Rectal smooth muscle tissue (tissue), 1 donor: ENCODE data around the gene XXYLT1.
"Not testable (repeated sequence)": the region's sequence is repeated elsewhere in the genome, so short reads cannot be mapped to it uniquely, and the experiment has no call there.

Experiments used
- H3K27ac ChIP-seq: one replicate; pipeline ENCODE4 v1.7.0; 2013; ENCODE audit warnings: low read depth, low read length, inconsistent platforms
- H3K27me3 ChIP-seq: one replicate; pipeline ENCODE4 v1.7.0; 2013; ENCODE audit warnings: low read length; ENCODE audit not compliant: control insufficient read depth, insufficient read depth
- H3K36me3 ChIP-seq: one replicate; pipeline ENCODE4 v1.7.0; 2013; ENCODE audit warnings: low read length; ENCODE audit not compliant: control insufficient read depth, insufficient read depth
- H3K4me1 ChIP-seq: one replicate; pipeline ENCODE4 v1.7.0; 2013; ENCODE audit warnings: low read length; ENCODE audit not compliant: control insufficient read depth, insufficient read depth
- H3K4me3 ChIP-seq: one replicate; pipeline ENCODE4 v1.7.0; 2013; ENCODE audit warnings: low read length
- H3K9ac ChIP-seq: one replicate; pipeline ENCODE4 v1.7.0; 2013; ENCODE audit warnings: low read length

The XXYLT1 gene

DNA sequence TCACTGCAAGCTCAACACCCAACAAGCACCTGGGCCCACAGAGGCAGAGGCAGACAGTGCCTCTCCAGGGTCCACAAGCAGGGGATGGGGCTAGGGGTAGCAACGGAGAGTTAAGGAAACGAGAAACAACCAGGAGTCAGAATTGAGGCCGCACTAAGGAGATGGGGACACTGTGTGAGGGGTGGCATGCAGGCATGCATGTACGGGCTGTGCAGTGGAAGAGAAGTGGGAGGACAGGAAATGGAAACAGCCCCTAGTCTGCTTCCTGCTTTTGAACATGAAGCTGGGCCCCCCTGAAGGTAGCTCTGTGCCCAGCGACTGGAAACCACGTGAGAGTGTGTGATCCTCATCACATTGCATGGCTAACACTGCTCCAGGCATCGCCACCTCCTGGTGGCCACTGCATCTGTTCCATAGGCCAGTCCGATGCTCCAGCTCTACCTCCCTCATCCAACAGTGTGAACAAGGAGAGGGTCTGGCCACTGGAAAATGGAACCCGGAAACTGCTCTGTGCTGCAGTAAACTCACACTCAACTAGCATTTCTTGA lies 44.0 kb downstream of the XXYLT1 start:
- Histone ChIP-seq H3K36me3 (no peaks in the 10 kb centered on the region), H3K9ac (no peak overlapping the region), H3K4me3 (no peak overlapping the region), H3K4me1 (peaks cover 13% of the 10 kb centered on the region), H3K27ac (no peak overlapping the region), H3K27me3 (no peaks in the 10 kb centered on the region)

- Histone ChIP-seq H3K4me3 (no peak overlapping the region), H3K27ac (no peak overlapping the region), H3K9ac (no peak overlapping the region), H3K4me1 (peaks cover 18% of the 10 kb centered on the region), H3K36me3 (no peaks in the 10 kb centered on the region), H3K27me3 (no peaks in the 10 kb centered on the region)
These were observed 44.5 kb downstream of the XXYLT1 start for GRCh38 chr3:195226445-195226844.

DNA sequence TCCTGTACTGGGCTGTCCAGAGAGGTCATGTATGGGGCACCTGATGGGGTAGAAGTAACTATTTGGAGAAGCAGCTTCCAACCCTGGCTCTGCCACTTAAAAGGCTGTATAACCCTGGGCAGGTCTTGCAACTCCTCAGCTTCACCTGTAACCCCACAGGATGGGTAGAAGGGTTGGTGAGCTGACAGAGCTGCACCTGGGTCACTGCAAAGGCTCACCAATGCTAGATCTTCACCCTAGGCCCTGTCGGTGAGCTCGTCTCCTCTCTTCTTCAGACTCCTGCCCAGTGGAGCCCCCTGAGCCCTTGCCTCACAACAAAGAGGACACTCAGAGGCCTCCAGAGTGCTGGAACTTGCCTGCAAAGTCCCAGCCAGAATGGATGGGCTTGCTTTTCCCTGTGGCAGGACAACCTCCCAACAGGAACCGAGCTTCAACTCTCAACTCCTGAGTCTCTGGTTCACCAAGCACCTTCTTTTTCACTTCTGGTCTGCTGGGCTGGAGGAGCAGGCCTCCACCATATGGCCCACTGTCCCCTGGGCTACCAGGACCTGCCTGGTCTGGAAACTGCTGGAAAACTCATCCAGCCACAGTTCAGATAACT lies 45.9 kb downstream of the XXYLT1 start:
- Histone ChIP-seq H3K9ac (no peak overlapping the region), H3K4me1 (peaks cover 23% of the 10 kb centered on the region), H3K4me3 (no peak overlapping the region), H3K36me3 (no peaks in the 10 kb centered on the region), H3K27ac (no peak overlapping the region), H3K27me3 (no peaks in the 10 kb centered on the region)

DNA sequence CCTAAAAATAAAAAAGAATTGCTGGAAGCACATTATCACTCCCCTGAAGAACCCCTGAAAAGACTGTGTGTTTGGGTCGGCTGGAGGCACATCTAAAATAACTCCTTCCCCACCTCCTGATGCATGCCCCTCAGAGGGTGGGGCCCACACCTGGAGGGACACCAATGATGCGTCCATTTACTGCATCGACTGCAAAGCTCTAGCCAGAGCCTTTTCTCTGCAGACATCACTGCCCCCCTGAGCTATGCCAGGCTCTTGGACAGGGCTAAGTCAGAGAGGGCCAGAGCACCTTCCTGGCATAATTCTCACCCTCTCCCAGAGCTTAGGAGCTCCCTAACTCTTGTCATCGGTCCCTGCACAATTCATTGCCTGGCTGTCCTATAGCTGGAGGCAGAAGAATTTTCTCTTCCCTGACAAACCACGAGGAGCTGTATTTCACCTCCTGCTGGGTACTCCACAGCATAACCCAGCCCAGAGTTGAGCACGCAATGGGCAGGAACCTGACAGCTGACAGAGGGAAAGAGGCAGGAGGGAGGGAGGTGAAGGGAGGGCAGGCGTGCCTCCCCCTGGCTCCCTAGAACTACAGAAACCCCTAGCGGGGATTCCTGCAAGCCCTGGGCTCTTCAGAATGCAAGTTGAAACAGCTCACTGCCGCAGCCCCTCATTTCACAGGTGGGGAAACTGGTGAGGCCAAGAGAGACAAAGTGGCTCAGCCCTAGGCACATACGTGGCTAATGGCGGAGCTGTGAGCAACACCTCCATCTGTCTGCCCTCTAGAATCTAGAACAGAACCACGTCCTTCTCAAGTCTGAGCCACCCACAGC lies 46.6 kb downstream of the XXYLT1 start:
- Histone ChIP-seq H3K36me3 (no peaks in the 10 kb centered on the region), H3K27ac (peak overlapping the region; percentile 81), H3K4me1 (peaks cover 23% of the 10 kb centered on the region), H3K9ac (no peak overlapping the region), H3K27me3 (no peaks in the 10 kb centered on the region), H3K4me3 (no peak overlapping the region)

DNA sequence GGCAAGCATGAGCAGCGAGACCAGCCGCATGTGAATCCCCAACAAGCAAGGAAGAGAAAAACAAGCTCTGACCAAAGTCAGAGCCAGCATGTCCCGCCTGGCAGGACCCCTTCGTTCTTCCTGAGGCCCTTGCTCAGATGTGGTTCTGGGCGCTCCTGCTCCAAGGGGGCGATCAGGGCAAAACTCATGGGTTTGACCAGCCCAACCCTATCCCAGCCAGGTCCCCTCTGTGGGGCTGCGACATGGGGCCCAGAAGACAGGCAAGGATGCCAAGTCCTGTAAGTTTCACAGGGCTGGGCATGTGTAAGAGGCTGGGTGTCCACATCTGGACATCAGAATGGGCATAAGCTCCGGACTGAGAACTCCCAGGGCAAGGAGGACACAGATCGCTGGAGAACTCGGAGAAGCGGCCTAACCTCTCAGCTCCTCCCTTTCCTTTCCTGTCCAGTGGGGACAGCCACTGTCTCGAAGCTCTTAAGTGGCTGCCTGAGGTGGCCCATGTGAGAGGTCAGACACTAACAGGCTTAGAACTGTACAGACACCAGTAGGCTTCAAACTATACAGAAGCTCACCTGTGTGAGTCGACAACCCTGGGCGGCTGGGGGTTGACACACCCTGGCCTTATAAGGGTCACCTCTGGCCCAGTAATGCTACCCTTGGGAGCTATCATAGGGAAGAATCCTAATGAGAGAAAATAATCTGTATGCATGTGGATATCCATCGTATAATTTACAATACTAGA lies 48.9 kb downstream of the XXYLT1 start:
- Histone ChIP-seq H3K27ac (peak overlapping the region; percentile 81), H3K9ac (no peak overlapping the region), H3K4me3 (no peak overlapping the region), H3K4me1 (peaks cover 23% of the 10 kb centered on the region), H3K36me3 (no peaks in the 10 kb centered on the region), H3K27me3 (no peaks in the 10 kb centered on the region)

- peak overlapping the region; percentile 81 for H3K27ac ChIP-seq
- H3K4me3 ChIP-seq = no peak overlapping the region
- no peaks in the 10 kb centered on the region for H3K27me3 ChIP-seq
- H3K4me1 ChIP-seq = peaks cover 23% of the 10 kb centered on the region
- H3K9ac ChIP-seq = no peak overlapping the region
- no peaks in the 10 kb centered on the region for H3K36me3 ChIP-seq
These were observed 49.7 kb downstream of the XXYLT1 start for GRCh38 chr3:195221015-195221853.

DNA sequence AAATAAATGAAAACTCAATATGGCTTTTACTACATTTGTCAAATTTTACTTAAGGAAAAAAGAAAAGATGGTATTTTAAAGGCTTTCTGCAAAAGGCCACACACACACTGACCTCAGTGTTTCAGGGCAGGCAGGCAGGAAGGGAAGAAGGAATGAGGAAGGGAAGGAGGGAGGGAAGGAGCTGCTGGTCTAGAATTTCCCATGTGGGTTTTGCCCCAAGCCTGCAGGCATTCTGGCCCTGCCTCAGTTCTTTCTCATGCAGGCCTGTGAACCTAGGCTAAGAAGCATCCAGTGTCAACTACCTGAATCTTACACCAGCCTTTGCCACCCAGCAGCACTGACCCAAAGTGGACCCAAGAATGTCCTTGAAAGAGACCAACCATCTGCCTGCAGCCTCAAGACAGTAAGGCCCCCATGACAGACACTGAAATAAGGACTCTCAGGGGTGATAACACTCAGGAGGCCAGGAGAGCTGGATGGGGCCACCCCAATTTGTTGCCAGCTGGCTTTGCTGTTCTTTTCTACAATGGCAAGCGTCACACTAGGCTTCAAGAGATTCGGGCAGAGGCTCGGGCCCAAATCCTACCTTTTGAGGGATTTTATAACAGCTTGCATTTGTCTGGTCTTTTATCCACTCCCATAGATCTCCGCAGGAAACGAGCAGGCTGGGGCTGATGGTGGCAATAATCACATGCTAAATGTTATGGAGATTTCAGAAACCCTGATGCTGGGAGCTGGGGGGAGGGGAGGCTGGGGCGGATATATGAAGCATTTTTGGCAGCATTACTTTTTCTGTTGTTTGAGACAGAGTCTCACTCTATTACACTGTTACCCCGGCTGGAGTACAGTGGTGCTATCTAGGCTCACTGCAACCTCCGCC lies 51.4 kb downstream of the XXYLT1 start:
- no peak overlapping the region for H3K9ac ChIP-seq
- no peak overlapping the region for H3K4me3 ChIP-seq
- no peak overlapping the region for H3K27ac ChIP-seq
- H3K36me3 ChIP-seq = no peaks in the 10 kb centered on the region
- H3K4me1 ChIP-seq = peaks cover 23% of the 10 kb centered on the region
- no peaks in the 10 kb centered on the region for H3K27me3 ChIP-seq

DNA sequence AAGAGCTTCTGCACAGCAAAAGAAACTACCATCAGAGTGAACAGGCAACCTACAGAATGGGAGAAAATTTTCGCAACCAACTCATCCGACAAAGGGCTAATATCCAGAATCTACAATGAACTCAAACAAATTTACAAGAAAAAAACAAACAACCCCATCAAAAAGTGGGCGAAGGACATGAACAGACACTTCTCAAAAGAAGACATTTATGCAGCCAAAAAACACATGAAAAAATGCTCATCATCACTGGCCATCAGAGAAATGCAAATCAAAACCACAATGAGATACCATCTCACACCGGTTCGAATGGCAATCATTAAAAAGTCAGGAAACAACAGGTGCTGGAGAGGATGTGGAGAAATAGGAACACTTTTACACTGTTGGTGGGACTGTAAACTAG lies 52.6 kb downstream of the XXYLT1 start:
- H3K4me3 ChIP-seq, H3K9ac ChIP-seq, H3K27me3 ChIP-seq, H3K36me3 ChIP-seq, H3K27ac ChIP-seq: not testable (repeated sequence)
- H3K4me1 ChIP-seq = peaks cover 14% of the 10 kb centered on the region

GRCh38 chr3:195215576-195215975 lies 55.4 kb downstream of the XXYLT1 start:
- H3K27ac ChIP-seq, H3K27me3 ChIP-seq, H3K4me1 ChIP-seq, H3K4me3 ChIP-seq, H3K9ac ChIP-seq, H3K36me3 ChIP-seq: not testable (repeated sequence)

DNA sequence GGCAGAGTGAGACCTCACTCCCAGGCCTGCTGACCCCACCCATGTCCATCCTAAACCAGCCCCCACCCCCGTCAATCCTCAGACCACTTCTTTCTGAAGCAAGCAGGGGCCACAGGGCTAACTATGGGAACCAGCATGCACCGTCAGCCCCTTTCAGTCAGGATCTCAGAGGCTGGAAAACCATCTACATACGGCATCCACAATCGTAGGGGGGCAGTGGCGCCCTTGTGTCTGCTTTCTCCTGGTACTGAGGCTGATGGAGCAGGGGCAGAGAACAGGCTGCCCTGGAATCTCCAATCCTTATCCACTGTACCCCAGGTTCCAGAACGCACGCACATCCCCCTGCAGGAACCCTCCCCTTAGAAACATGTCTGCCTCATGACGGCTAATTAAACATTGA lies 56.6 kb downstream of the XXYLT1 start:
- Histone ChIP-seq H3K27ac (no peak overlapping the region), H3K4me3 (no peak overlapping the region), H3K36me3 (no peaks in the 10 kb centered on the region), H3K4me1 (peaks cover 16% of the 10 kb centered on the region), H3K9ac (no peak overlapping the region), H3K27me3 (no peaks in the 10 kb centered on the region)

- no peak overlapping the region for H3K4me3 ChIP-seq
- H3K36me3 ChIP-seq = no peaks in the 10 kb centered on the region
- H3K27ac ChIP-seq = no peak overlapping the region
- H3K27me3 ChIP-seq = no peaks in the 10 kb centered on the region
- peaks cover 21% of the 10 kb centered on the region for H3K4me1 ChIP-seq
- no peak overlapping the region for H3K9ac ChIP-seq
These were observed 57.2 kb downstream of the XXYLT1 start for GRCh38 chr3:195213639-195214315.
